Esophagus muscularis mucosa (tissue), 4 donors: Measurements from ENCODE around the gene CALR.

ENCODE experiments used
- EP300 ChIP-seq: sonication (generic); formaldehyde crosslinking; IDR thresholded peaks from one replicate; pipeline ENCODE4 v1.6.1; 2017; ENCODE audit warnings: antibody characterized with exemption
- POLR2A ChIP-seq: fragments of 450-650 bp; IDR thresholded peaks from one replicate; pipeline ENCODE4 v1.6.1; 2017; ENCODE audit warnings: antibody characterized with exemption, moderate library complexity, mild to moderate bottlenecking, low read depth
- POLR2AphosphoS5 ChIP-seq, 2 donors: sonication (generic); formaldehyde crosslinking; IDR thresholded peaks; one replicate each; pipeline ENCODE4 v1.6.1; 2017; ENCODE audit warnings: antibody characterized with exemption in 2 of 2
- TF ChIP-seq, protein P1 (sequence below), 3 experiments: fragments of 200-600 bp in 2 of 3; fragments of 450-650 bp in 1 of 3; sonication (generic) in 2 of 3; IDR thresholded peaks; one replicate each; pipeline ENCODE4 v1.5.1; 2017 to 2019; ENCODE audit warnings: antibody characterized with exemption in 3 of 3, mild to moderate bottlenecking in 2 of 3, moderate library complexity in 1 of 3

DNA sequence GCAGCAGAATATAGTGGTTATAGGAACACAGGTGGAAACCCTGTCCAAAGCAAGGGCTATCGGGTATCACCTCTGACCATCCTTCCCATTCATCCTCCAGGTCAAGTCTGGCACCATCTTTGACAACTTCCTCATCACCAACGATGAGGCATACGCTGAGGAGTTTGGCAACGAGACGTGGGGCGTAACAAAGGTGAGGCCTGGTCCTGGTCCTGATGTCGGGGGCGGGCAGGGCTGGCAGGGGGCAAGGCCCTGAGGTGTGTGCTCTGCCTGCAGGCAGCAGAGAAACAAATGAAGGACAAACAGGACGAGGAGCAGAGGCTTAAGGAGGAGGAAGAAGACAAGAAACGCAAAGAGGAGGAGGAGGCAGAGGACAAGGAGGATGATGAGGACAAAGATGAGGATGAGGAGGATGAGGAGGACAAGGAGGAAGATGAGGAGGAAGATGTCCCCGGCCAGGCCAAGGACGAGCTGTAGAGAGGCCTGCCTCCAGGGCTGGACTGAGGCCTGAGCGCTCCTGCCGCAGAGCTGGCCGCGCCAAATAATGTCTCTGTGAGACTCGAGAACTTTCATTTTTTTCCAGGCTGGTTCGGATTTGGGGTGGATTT is 5.1 kb downstream of the CALR start:
- TF ChIP-seq, protein P1, sequence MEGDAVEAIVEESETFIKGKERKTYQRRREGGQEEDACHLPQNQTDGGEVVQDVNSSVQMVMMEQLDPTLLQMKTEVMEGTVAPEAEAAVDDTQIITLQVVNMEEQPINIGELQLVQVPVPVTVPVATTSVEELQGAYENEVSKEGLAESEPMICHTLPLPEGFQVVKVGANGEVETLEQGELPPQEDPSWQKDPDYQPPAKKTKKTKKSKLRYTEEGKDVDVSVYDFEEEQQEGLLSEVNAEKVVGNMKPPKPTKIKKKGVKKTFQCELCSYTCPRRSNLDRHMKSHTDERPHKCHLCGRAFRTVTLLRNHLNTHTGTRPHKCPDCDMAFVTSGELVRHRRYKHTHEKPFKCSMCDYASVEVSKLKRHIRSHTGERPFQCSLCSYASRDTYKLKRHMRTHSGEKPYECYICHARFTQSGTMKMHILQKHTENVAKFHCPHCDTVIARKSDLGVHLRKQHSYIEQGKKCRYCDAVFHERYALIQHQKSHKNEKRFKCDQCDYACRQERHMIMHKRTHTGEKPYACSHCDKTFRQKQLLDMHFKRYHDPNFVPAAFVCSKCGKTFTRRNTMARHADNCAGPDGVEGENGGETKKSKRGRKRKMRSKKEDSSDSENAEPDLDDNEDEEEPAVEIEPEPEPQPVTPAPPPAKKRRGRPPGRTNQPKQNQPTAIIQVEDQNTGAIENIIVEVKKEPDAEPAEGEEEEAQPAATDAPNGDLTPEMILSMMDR (IDR thresholded peaks at IDR 0.05): no peak
- TF ChIP-seq EP300 (no peak), POLR2A (no peak), POLR2AphosphoS5 (IDR thresholded peaks at IDR 0.05) (no peak)
